HepG2 (cell line): ENCODE measurements around the gene STPG4. TPM values are rescaled to one million over a fixed set of nuclear protein-coding genes. Genes with fewer than 3 reads are reported as not detected.

ENCODE experiments used
- BRCA1 ChIP-seq: sonication (generic); formaldehyde crosslinking; IDR thresholded peaks from 2 replicates; pipeline ENCODE4 v1.4.0; 2020; ENCODE audit warnings: missing genetic modification reagents
- CBX5 ChIP-seq: sonication (generic); formaldehyde crosslinking; IDR thresholded peaks from 2 replicates; pipeline ENCODE4 v1.4.0; 2020; ENCODE audit warnings: missing genetic modification reagents, borderline replicate concordance
- HDAC1 ChIP-seq: sonication (generic); formaldehyde crosslinking; IDR thresholded peaks from 2 replicates; pipeline ENCODE4 v1.5.1; 2020; ENCODE audit warnings: mild to moderate bottlenecking, missing genetic modification reagents
- KMT2B ChIP-seq: IDR thresholded peaks from 2 replicates; pipeline ENCODE4 v1.6.1; 2016; ENCODE audit warnings: missing genetic modification reagents, missing compliant biosample characterization
- ZNF251 ChIP-seq: sonication (generic); formaldehyde crosslinking; IDR thresholded peaks from 2 replicates; pipeline ENCODE4 v1.9.0; 2021; ENCODE audit warnings: mild to moderate bottlenecking, missing genetic modification reagents
- ZSCAN22 ChIP-seq: sonication (generic); formaldehyde crosslinking; IDR thresholded peaks from 2 replicates; pipeline ENCODE4 v1.4.0; 2020; ENCODE audit warnings: mild to moderate bottlenecking, missing genetic modification reagents
- polyA plus RNA-seq, 8 experiments: library from polyadenylated mRNA; depleted of rRNA in 3 of 8; stranded (reverse) in 7 of 8; unstranded in 1 of 8; fragments of >200 nt; fragmentation: Illumina TruSeq in 4 of 8; extraction: Trizol in 4 of 8; gene quantifications; 2 replicates each; pipeline versions ENCODE4 v1.2.1 to v1.2.3, GENCODE V29; 2011 to 2016; ENCODE audit warnings: low read depth in 4 of 8, missing spikeins in 1 of 8, mixed read lengths in 1 of 8; ENCODE audit not compliant: insufficient read depth in 1 of 8
- total RNA-seq, 5 experiments: library from RNA; depleted of rRNA; stranded (reverse); fragments of >200 nt; fragmentation: Illumina TruSeq; extraction: Trizol; gene quantifications; 2 replicates each; pipeline ENCODE4 v1.2.3, GENCODE V29; 2016; ENCODE audit warnings: low read depth in 1 of 5
- TF ChIP-seq, protein P1 (sequence below): sonication (generic); formaldehyde crosslinking; IDR thresholded peaks from 2 replicates; pipeline ENCODE4 v1.4.0; 2020; ENCODE audit warnings: missing genetic modification reagents, borderline replicate concordance
- TF ChIP-seq, protein P2 (sequence below): sonication (generic); formaldehyde crosslinking; IDR thresholded peaks from 2 replicates; pipeline ENCODE4 v1.4.0; 2020; ENCODE audit warnings: mild to moderate bottlenecking, missing genetic modification reagents
- TF ChIP-seq, protein P3 (sequence below): sonication (generic); formaldehyde crosslinking; IDR thresholded peaks from 2 replicates; pipeline ENCODE4 v1.5.0; 2020; ENCODE audit warnings: missing genetic modification reagents
- TF ChIP-seq, protein P4 (sequence below): sonication (generic); formaldehyde crosslinking; IDR thresholded peaks from 2 replicates; pipeline ENCODE4 v1.4.0; 2020; ENCODE audit warnings: mild to moderate bottlenecking, low read depth, missing genetic modification reagents
- TF ChIP-seq, protein P5 (sequence below): sonication (generic); formaldehyde crosslinking; IDR thresholded peaks from one replicate; pipeline ENCODE4 v1.5.1; 2020; ENCODE audit warnings: mild to moderate bottlenecking, missing genetic modification reagents; ENCODE audit errors: not compliant biosample characterization

STPG4 gene
- total and polyA plus RNA-seq, 2 of the 13 experiments (the other 11 are each of a cell fraction or from before 2014, with no cell fraction given): 0.11 to 0.15 TPM

DNA sequence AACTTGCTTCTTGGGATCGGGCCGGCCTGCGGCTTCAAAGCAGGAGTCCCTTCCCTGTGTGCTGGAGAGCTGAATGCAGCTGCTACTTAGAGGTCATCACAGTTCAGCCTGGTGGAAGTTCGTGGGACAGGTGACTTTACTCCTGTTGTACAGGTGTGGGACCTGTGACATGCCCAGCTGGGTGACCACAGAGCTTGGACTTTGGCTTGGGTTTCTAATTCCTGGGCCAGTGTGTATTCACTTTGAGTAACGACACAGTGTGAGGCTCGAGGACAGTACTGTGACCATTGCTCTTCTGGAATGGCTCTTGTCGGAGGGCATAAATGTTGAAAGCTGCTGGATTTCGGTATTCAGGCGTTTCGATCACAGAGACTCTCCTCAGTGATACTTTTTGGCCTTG lies 114.5 kb downstream of the STPG4 start (continued):
- TF ChIP-seq, protein P1, sequence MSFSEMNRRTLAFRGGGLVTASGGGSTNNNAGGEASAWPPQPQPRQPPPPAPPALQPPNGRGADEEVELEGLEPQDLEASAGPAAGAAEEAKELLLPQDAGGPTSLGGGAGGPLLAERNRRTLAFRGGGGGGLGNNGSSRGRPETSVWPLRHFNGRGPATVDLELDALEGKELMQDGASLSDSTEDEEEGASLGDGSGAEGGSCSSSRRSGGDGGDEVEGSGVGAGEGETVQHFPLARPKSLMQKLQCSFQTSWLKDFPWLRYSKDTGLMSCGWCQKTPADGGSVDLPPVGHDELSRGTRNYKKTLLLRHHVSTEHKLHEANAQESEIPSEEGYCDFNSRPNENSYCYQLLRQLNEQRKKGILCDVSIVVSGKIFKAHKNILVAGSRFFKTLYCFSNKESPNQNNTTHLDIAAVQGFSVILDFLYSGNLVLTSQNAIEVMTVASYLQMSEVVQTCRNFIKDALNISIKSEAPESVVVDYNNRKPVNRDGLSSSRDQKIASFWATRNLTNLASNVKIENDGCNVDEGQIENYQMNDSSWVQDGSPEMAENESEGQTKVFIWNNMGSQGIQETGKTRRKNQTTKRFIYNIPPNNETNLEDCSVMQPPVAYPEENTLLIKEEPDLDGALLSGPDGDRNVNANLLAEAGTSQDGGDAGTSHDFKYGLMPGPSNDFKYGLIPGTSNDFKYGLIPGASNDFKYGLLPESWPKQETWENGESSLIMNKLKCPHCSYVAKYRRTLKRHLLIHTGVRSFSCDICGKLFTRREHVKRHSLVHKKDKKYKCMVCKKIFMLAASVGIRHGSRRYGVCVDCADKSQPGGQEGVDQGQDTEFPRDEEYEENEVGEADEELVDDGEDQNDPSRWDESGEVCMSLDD (CRISPR knock-in tag): no peak
- TF ChIP-seq CBX5 (CRISPR knock-in tag): no peak
- no peak for TF ChIP-seq ZNF251 (CRISPR knock-in tag)
- no peak for TF ChIP-seq BRCA1 (CRISPR knock-in tag)
- peak; percentile 63; the same call in 1 of the 2 replicates for TF ChIP-seq HDAC1 (CRISPR knock-in tag)
- TF ChIP-seq, protein P2, sequence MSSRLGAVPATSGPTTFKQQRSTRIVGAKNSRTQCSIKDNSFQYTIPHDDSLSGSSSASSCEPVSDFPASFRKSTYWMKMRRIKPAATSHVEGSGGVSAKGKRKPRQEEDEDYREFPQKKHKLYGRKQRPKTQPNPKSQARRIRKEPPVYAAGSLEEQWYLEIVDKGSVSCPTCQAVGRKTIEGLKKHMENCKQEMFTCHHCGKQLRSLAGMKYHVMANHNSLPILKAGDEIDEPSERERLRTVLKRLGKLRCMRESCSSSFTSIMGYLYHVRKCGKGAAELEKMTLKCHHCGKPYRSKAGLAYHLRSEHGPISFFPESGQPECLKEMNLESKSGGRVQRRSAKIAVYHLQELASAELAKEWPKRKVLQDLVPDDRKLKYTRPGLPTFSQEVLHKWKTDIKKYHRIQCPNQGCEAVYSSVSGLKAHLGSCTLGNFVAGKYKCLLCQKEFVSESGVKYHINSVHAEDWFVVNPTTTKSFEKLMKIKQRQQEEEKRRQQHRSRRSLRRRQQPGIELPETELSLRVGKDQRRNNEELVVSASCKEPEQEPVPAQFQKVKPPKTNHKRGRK: no peak
- no peak for TF ChIP-seq ZSCAN22 (CRISPR knock-in tag)
- TF ChIP-seq, protein P3, sequence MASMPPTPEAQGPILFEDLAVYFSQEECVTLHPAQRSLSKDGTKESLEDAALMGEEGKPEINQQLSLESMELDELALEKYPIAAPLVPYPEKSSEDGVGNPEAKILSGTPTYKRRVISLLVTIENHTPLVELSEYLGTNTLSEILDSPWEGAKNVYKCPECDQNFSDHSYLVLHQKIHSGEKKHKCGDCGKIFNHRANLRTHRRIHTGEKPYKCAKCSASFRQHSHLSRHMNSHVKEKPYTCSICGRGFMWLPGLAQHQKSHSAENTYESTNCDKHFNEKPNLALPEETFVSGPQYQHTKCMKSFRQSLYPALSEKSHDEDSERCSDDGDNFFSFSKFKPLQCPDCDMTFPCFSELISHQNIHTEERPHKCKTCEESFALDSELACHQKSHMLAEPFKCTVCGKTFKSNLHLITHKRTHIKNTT (CRISPR knock-in tag): no peak
- no peak for TF ChIP-seq KMT2B
- TF ChIP-seq, protein P4, sequence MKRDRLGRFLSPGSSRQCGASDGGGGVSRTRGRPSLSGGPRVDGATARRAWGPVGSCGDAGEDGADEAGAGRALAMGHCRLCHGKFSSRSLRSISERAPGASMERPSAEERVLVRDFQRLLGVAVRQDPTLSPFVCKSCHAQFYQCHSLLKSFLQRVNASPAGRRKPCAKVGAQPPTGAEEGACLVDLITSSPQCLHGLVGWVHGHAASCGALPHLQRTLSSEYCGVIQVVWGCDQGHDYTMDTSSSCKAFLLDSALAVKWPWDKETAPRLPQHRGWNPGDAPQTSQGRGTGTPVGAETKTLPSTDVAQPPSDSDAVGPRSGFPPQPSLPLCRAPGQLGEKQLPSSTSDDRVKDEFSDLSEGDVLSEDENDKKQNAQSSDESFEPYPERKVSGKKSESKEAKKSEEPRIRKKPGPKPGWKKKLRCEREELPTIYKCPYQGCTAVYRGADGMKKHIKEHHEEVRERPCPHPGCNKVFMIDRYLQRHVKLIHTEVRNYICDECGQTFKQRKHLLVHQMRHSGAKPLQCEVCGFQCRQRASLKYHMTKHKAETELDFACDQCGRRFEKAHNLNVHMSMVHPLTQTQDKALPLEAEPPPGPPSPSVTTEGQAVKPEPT: no peak
- TF ChIP-seq, protein P5, sequence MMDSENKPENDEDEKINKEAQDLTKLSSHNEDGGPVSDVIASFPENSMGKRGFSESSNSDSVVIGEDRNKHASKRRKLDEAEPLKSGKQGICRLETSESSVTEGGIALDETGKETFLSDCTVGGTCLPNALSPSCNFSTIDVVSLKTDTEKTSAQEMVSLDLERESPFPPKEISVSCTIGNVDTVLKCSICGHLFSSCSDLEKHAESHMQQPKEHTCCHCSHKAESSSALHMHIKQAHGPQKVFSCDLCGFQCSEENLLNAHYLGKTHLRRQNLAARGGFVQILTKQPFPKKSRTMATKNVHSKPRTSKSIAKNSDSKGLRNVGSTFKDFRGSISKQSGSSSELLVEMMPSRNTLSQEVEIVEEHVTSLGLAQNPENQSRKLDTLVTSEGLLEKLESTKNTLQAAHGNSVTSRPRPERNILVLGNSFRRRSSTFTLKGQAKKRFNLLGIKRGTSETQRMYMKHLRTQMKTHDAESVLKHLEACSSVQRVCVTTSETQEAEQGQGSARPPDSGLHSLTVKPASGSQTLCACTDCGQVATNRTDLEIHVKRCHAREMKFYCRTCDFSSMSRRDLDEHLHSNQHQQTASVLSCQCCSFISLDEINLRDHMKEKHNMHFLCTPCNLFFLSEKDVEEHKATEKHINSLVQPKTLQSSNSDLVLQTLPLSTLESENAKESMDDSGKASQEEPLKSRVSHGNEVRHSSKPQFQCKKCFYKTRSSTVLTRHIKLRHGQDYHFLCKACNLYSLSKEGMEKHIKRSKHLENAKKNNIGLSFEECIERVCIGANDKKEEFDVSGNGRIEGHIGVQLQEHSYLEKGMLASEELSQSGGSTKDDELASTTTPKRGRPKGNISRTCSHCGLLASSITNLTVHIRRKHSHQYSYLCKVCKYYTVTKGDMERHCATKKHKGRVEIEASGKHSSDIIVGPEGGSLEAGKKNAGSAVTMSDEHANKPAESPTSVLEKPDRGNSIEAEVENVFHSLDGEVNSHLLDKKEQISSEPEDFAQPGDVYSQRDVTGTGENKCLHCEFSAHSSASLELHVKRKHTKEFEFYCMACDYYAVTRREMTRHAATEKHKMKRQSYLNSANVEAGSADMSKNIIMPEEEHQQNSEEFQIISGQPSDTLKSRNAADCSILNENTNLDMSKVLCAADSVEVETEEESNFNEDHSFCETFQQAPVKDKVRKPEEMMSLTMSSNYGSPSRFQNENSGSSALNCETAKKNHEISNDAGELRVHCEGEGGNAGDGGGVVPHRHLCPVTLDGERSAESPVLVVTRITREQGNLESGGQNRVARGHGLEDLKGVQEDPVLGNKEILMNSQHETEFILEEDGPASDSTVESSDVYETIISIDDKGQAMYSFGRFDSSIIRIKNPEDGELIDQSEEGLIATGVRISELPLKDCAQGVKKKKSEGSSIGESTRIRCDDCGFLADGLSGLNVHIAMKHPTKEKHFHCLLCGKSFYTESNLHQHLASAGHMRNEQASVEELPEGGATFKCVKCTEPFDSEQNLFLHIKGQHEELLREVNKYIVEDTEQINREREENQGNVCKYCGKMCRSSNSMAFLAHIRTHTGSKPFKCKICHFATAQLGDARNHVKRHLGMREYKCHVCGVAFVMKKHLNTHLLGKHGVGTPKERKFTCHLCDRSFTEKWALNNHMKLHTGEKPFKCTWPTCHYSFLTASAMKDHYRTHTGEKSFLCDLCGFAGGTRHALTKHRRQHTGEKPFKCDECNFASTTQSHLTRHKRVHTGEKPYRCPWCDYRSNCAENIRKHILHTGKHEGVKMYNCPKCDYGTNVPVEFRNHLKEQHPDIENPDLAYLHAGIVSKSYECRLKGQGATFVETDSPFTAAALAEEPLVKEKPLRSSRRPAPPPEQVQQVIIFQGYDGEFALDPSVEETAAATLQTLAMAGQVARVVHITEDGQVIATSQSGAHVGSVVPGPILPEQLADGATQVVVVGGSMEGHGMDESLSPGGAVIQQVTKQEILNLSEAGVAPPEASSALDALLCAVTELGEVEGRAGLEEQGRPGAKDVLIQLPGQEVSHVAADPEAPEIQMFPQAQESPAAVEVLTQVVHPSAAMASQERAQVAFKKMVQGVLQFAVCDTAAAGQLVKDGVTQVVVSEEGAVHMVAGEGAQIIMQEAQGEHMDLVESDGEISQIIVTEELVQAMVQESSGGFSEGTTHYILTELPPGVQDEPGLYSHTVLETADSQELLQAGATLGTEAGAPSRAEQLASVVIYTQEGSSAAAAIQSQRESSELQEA (CRISPR knock-in tag): no peak
